Caco-2 (cell line): ENCODE data around the gene TOX3. TPM values are rescaled to one million over a fixed set of nuclear protein-coding genes. Genes with fewer than 3 reads are reported as not detected.

Experiments
- BruUV-seq: library from RNA; stranded (reverse); fragments of 400-500 nt; replicated peaks from 2 replicates; lab custom pipeline; 2021; lab: Mats Ljungman, UMichigan
- CTCF ChIA-PET: fragments of 300-600 bp; sonication (Branson Sonifier 250); formaldehyde crosslinking; loops from one replicate; lab custom pipeline; 2022; ENCODE audit warnings: antibody characterized with exemption; lab: Charles Lee
- POLR2A ChIA-PET: fragments of 300-600 bp; sonication (Branson Sonifier 250); formaldehyde crosslinking; loops from one replicate; lab custom pipeline; 2022; ENCODE audit warnings: antibody characterized with exemption; lab: Charles Lee
- DNase-seq, 2 experiments: peaks; one replicate each; pipeline versions ENCODE4 v3.0.0 to v3.0.0-alpha.2; 2020 to 2022
- H3K27me3 ChIP-seq: replicated peaks from 2 replicates; pipeline ENCODE4 v1.6.0; 2011; ENCODE audit warnings: low read length; ENCODE audit not compliant: control insufficient read depth, insufficient read depth
- H3K36me3 ChIP-seq: 2 replicates; pipeline ENCODE4 v1.5.1; 2011; ENCODE audit warnings: low read length; ENCODE audit not compliant: control insufficient read depth, insufficient read depth
- H3K4me1 ChIP-seq: fragments of 250-450 bp; sonication (Bioruptor Pico); 2 replicates; pipeline ENCODE4 v1.5.1; 2020; ENCODE audit warnings: mild to moderate bottlenecking
- H3K4me3 ChIP-seq: 2 replicates; pipeline ENCODE4 v1.5.1; 2011; ENCODE audit warnings: low read depth, mild to moderate bottlenecking, control low read depth, low read length
- H3K9me3 ChIP-seq: fragments of 250-450 bp; sonication (Bioruptor Pico); 2 replicates; pipeline ENCODE4 v1.5.1; 2020; ENCODE audit warnings: mild to moderate bottlenecking, moderate library complexity
- H3K27ac Mint-ChIP-seq: one replicate; pipeline ENCODE4 v1.8.0; 2022; ENCODE audit warnings: mixed read lengths; ENCODE audit not compliant: unreplicated experiment
- H3K27me3 Mint-ChIP-seq: one replicate; pipeline ENCODE4 v1.8.0; 2022; ENCODE audit warnings: mixed read lengths; ENCODE audit not compliant: insufficient read depth, unreplicated experiment
- H3K36me3 Mint-ChIP-seq: one replicate; pipeline ENCODE4 v1.8.0; 2022; ENCODE audit warnings: mild to moderate bottlenecking, mixed read lengths; ENCODE audit not compliant: insufficient read depth, unreplicated experiment
- H3K4me1 Mint-ChIP-seq: one replicate; pipeline ENCODE4 v1.8.0; 2022; ENCODE audit warnings: low read depth, mixed read lengths; ENCODE audit not compliant: unreplicated experiment
- H3K4me3 Mint-ChIP-seq: one replicate; pipeline ENCODE4 v1.8.0; 2022; ENCODE audit warnings: mild to moderate bottlenecking, moderate library complexity, mixed read lengths; ENCODE audit not compliant: unreplicated experiment
- H3K9me3 Mint-ChIP-seq: one replicate; pipeline ENCODE4 v1.8.0; 2022; ENCODE audit warnings: mixed read lengths; ENCODE audit not compliant: unreplicated experiment
- CTCF ChIP-seq, 2 experiments: fragments of 200-600 bp in 1 of 2; IDR thresholded peaks; 1 replicate in 1 of 2; 2 replicates in 1 of 2; pipeline versions ENCODE4 v1.5.1 to v1.8.0; 2011 to 2022; ENCODE audit warnings: antibody characterized with exemption in 1 of 2, control low read depth in 1 of 2, inconsistent platforms in 1 of 2, low read depth in 1 of 2, low read length in 1 of 2, mild to moderate bottlenecking in 1 of 2, moderate library complexity in 1 of 2; ENCODE audit not compliant: insufficient read depth in 1 of 2, severe bottlenecking in 1 of 2, unreplicated experiment in 1 of 2
- intact Hi-C: fragments of 100-400 bp; cut with micrococcal nuclease; formaldehyde crosslinking; loops from one replicate; pipeline ENCODE4 v1.10.0; 2022; ENCODE audit not compliant: unreplicated experiment
- total RNA-seq: library from RNA; stranded (reverse); gene quantifications from 2 replicates; pipeline ENCODE4 v1.2.3, GENCODE V29; 2022

TOX3 gene
- total RNA-seq, 1 experiment from 2014 or later, result 3.6 TPM

- POLR2A ChIA-PET, result no interaction called here
- no peak for TF ChIP-seq CTCF (IDR thresholded peaks at IDR 0.05; ENCODE audit: insufficient read depth in 1 of 2, low read depth in 1 of 2, low read length in 1 of 2, severe bottlenecking in 1 of 2, unreplicated experiment in 1 of 2)
- H3K27me3 ChIP-seq, result no peaks in the 10 kb centered on the region
- intact Hi-C loops, result loop anchor here (10.0 kb wide), 1 partner anchor 124 kb away; no protein-coding TSS in a partner anchor
- no peaks in the 10 kb centered on the region for H3K36me3 ChIP-seq
- Mint-ChIP-seq H3K36me3 (no peaks in the 10 kb centered on the region), H3K4me3 (no peak overlapping the region), H3K27ac (no peak overlapping the region), H3K9me3 (peaks cover 9% of the 10 kb centered on the region), H3K4me1 (peaks cover 8% of the 10 kb centered on the region), H3K27me3 (no peaks in the 10 kb centered on the region)
- H3K9me3 ChIP-seq, result no peaks in the 10 kb centered on the region
- no peak for DNase-seq
- CTCF ChIA-PET, result no interaction called here
- peaks cover 4% of the 10 kb centered on the region for H3K4me1 ChIP-seq
- no peak overlapping the region for H3K4me3 ChIP-seq
- BruUV-seq, result no TSS peak
These were observed 96.0 kb downstream of the TOX3 start for GRCh38 chr16:52450916-52451315.

- H3K4me1 Mint-ChIP-seq, result peaks cover under 1% of the 10 kb centered on the region
- no peak overlapping the region for H3K4me3 ChIP-seq
- CTCF ChIA-PET, result no interaction called here
- H3K27ac Mint-ChIP-seq, result no peak overlapping the region
- H3K9me3 ChIP-seq, result no peaks in the 10 kb centered on the region
- no peak for DNase-seq
- peaks cover 9% of the 10 kb centered on the region for H3K9me3 Mint-ChIP-seq
- no peaks in the 10 kb centered on the region for H3K36me3 ChIP-seq
- intact Hi-C loops, result loop anchor here (10.0 kb wide), 1 partner anchor 125 kb away; no protein-coding TSS in a partner anchor
- BruUV-seq, result no TSS peak
- H3K4me1 ChIP-seq, result no peaks in the 10 kb centered on the region
- H3K27me3 Mint-ChIP-seq, result no peaks in the 10 kb centered on the region
- no peaks in the 10 kb centered on the region for H3K27me3 ChIP-seq
- POLR2A ChIA-PET, result no interaction called here
- H3K36me3 Mint-ChIP-seq, result no peaks in the 10 kb centered on the region
- no peak overlapping the region for H3K4me3 Mint-ChIP-seq
- TF ChIP-seq CTCF (IDR thresholded peaks at IDR 0.05; ENCODE audit: insufficient read depth in 1 of 2, low read depth in 1 of 2, low read length in 1 of 2, severe bottlenecking in 1 of 2, unreplicated experiment in 1 of 2), result no peak
These were observed 96.7 kb downstream of the TOX3 start for GRCh38 chr16:52450241-52450640.

- H3K36me3 ChIP-seq, result no peaks in the 10 kb centered on the region; the same call in 1 of the 2 replicates
- no peaks in the 10 kb centered on the region for H3K4me1 Mint-ChIP-seq
- no TSS peak for BruUV-seq
- H3K36me3 Mint-ChIP-seq, result no peaks in the 10 kb centered on the region
- intact Hi-C loops, result no loop called here
- no peaks in the 10 kb centered on the region for H3K27me3 Mint-ChIP-seq
- POLR2A ChIA-PET, result no interaction called here
- H3K9me3 ChIP-seq, result no peaks in the 10 kb centered on the region
- H3K27ac Mint-ChIP-seq, result no peak overlapping the region
- no peak overlapping the region for H3K4me3 ChIP-seq
- DNase-seq, result no peak
- H3K4me3 Mint-ChIP-seq, result no peak overlapping the region
- no peaks in the 10 kb centered on the region for H3K4me1 ChIP-seq
- TF ChIP-seq CTCF (IDR thresholded peaks at IDR 0.05; ENCODE audit: insufficient read depth in 1 of 2, low read depth in 1 of 2, low read length in 1 of 2, severe bottlenecking in 1 of 2, unreplicated experiment in 1 of 2), result no peak
- peaks cover 9% of the 10 kb centered on the region for H3K9me3 Mint-ChIP-seq
- no peaks in the 10 kb centered on the region for H3K27me3 ChIP-seq
- CTCF ChIA-PET, result no interaction called here
These were observed 100.9 kb downstream of the TOX3 start for GRCh38 chr16:52446080-52446479.
